IMR-90 (cell line): ENCODE results near the gene HMX1. TPM values are rescaled to one million over a fixed set of nuclear protein-coding genes. Genes with fewer than 3 reads are reported as not detected.

Experiments
- ATAC-seq: fragments of 200-7000 bp; cut with Tn5 transposase; 2 replicates; pipeline ENCODE4 v1.9.1; 2020; ENCODE audit warnings: low read depth, mild to moderate bottlenecking, moderate library complexity
- BruUV-seq: library from RNA; stranded (reverse); fragments of 400-500 nt; replicated peaks from 2 replicates; lab custom pipeline; 2021; lab: Mats Ljungman, UMichigan
- CTCF ChIA-PET: fragments of 300-600 bp; formaldehyde crosslinking; extraction: SDS; loops from one replicate; lab custom pipeline; 2021; ENCODE audit warnings: antibody characterized with exemption; lab: Yijun Ruan, JAX
- POLR2A ChIA-PET: fragments of 300-600 bp; sonication (Branson Sonifier 250); formaldehyde crosslinking; loops from one replicate; lab custom pipeline; 2022; ENCODE audit warnings: antibody characterized with exemption; ENCODE audit not compliant: unreplicated experiment; lab: Charles Lee
- DNase-seq: peaks from one replicate; pipeline ENCODE4 v3.0.0; 2013
- H2AFZ ChIP-seq: replicated peaks from 2 replicates; pipeline ENCODE3; 2013; ENCODE audit warnings: low read length, mild to moderate bottlenecking; ENCODE audit not compliant: poor library complexity
- H2AK5ac ChIP-seq: 2 replicates; pipeline ENCODE4 v1.6.1; 2013; ENCODE audit warnings: low read depth, low read length, inconsistent platforms
- H2AK9ac ChIP-seq: replicated peaks from 2 replicates; pipeline ENCODE3; 2013; ENCODE audit warnings: mild to moderate bottlenecking, low read depth, low read length, moderate library complexity; ENCODE audit not compliant: poor library complexity
- H2BK120ac ChIP-seq: 2 replicates; pipeline ENCODE4 v1.6.1; 2013; ENCODE audit warnings: low read depth, low read length, inconsistent platforms
- H2BK15ac ChIP-seq: 3 replicates; pipeline ENCODE4 v1.6.1; 2013; ENCODE audit warnings: low read depth, low read length, inconsistent platforms
- H2BK20ac ChIP-seq: 2 replicates; pipeline ENCODE4 v1.6.1; 2013; ENCODE audit warnings: low read depth, mild to moderate bottlenecking, inconsistent platforms, low read length, moderate library complexity
- H2BK5ac ChIP-seq: 2 replicates; pipeline ENCODE4 v1.6.1; 2013; ENCODE audit warnings: mild to moderate bottlenecking, low read depth, low read length, inconsistent platforms; ENCODE audit not compliant: poor library complexity, severe bottlenecking
- H3K14ac ChIP-seq: replicated peaks from 2 replicates; pipeline ENCODE4 v1.6.1; 2013; ENCODE audit warnings: low read depth, low read length, inconsistent platforms
- H3K18ac ChIP-seq: 2 replicates; pipeline ENCODE4 v1.6.1; 2013; ENCODE audit warnings: low read depth, low read length, control low read depth
- H3K23ac ChIP-seq: 2 replicates; pipeline ENCODE4 v1.6.1; 2013; ENCODE audit warnings: low read depth, low read length, inconsistent platforms
- H3K27ac ChIP-seq: 2 replicates; pipeline ENCODE4 v1.5.1; 2013; ENCODE audit warnings: mild to moderate bottlenecking, control low read depth, low read length; ENCODE audit not compliant: insufficient read depth
- H3K27me3 ChIP-seq: 2 replicates; pipeline ENCODE4 v1.6.1; 2013; ENCODE audit warnings: low read length; ENCODE audit not compliant: control insufficient read depth, insufficient read depth
- H3K36me3 ChIP-seq: 2 replicates; pipeline ENCODE4 v1.6.1; 2013; ENCODE audit warnings: low read length, mixed read lengths; ENCODE audit not compliant: control insufficient read depth, insufficient read depth
- H3K4ac ChIP-seq: 2 replicates; pipeline ENCODE4 v1.6.1; 2013; ENCODE audit warnings: low read depth, low read length, inconsistent platforms
- H3K4me1 ChIP-seq: 2 replicates; pipeline ENCODE4 v1.6.1; 2013; ENCODE audit warnings: low read length, mixed read lengths; ENCODE audit not compliant: control insufficient read depth, insufficient read depth
- H3K4me2 ChIP-seq: 2 replicates; pipeline ENCODE4 v1.6.1; 2013; ENCODE audit warnings: low read depth, mild to moderate bottlenecking, control low read depth, low read length, moderate library complexity
- H3K4me3 ChIP-seq: 2 replicates; pipeline ENCODE4 v1.5.1; 2013; ENCODE audit warnings: low read depth, mild to moderate bottlenecking, control low read depth, low read length, moderate library complexity; ENCODE audit not compliant: insufficient read depth
- H3K56ac ChIP-seq: 2 replicates; pipeline ENCODE4 v1.6.1; 2013; ENCODE audit warnings: low read length, inconsistent platforms; ENCODE audit not compliant: insufficient read depth; ENCODE audit errors: extremely low read depth
- H3K79me1 ChIP-seq, 2 experiments: 2 replicates each; pipeline ENCODE4 v1.6.1; 2013; ENCODE audit warnings: low read length in 2 of 2, inconsistent platforms in 1 of 2, low read depth in 1 of 2
- H3K9ac ChIP-seq: 2 replicates; pipeline ENCODE4 v1.6.1; 2013; ENCODE audit warnings: low read depth, low read length, control low read depth
- H3K9me1 ChIP-seq: 2 replicates; pipeline ENCODE4 v1.6.1; 2013; ENCODE audit warnings: low read length, inconsistent platforms; ENCODE audit not compliant: insufficient read depth
- H3K9me3 ChIP-seq: 2 replicates; pipeline ENCODE4 v1.6.1; 2013; ENCODE audit warnings: low read length; ENCODE audit not compliant: control insufficient read depth, insufficient read depth
- H4K20me1 ChIP-seq: 2 replicates; pipeline ENCODE4 v1.6.1; 2013; ENCODE audit warnings: low read length, inconsistent platforms; ENCODE audit not compliant: insufficient read depth
- H4K5ac ChIP-seq: 2 replicates; pipeline ENCODE4 v1.6.1; 2013; ENCODE audit warnings: mild to moderate bottlenecking, low read depth, low read length, control low read depth
- H4K8ac ChIP-seq, 2 experiments: 2 replicates each; pipeline ENCODE4 v1.6.1; 2013; ENCODE audit warnings: low read depth in 2 of 2, low read length in 2 of 2, control low read depth in 1 of 2, inconsistent platforms in 1 of 2
- H4K91ac ChIP-seq: 2 replicates; pipeline ENCODE4 v1.6.1; 2013; ENCODE audit warnings: low read depth, low read length, inconsistent platforms; ENCODE audit not compliant: insufficient read depth
- BHLHE40 ChIP-seq: fragments of 150-350 bp; IDR thresholded peaks from 2 replicates; pipeline ENCODE4 v1.6.1; 2016; ENCODE audit warnings: mild to moderate bottlenecking, low read depth, low read length
- CEBPB ChIP-seq: IDR thresholded peaks from 2 replicates; pipeline ENCODE4 v1.6.1; 2012; ENCODE audit warnings: low read depth, low read length, improper control_type of control experiment
- CHD1 ChIP-seq: IDR thresholded peaks from 2 replicates; pipeline ENCODE4 v1.6.1; 2012; ENCODE audit warnings: low read depth, low read length, improper control_type of control experiment
- CTCF ChIP-seq: conservative IDR thresholded peaks from 2 replicates; pipeline ENCODE4 v1.5.1; 2012; ENCODE audit warnings: mild to moderate bottlenecking, low read depth, low read length, improper control_type of control experiment
- ELK1 ChIP-seq: fragments of 150-350 bp; IDR thresholded peaks from 2 replicates; pipeline ENCODE4 v1.6.1; 2016; ENCODE audit warnings: low read depth, mild to moderate bottlenecking, low read length, moderate library complexity, borderline replicate concordance
- FOS ChIP-seq: fragments of 150-350 bp; IDR thresholded peaks from 2 replicates; pipeline ENCODE4 v1.6.1; 2016; ENCODE audit warnings: low read depth, low read length
- MAFK ChIP-seq: IDR thresholded peaks from 2 replicates; pipeline ENCODE4 v1.6.1; 2012; ENCODE audit warnings: low read depth, low read length, improper control_type of control experiment
- MAZ ChIP-seq: IDR thresholded peaks from 2 replicates; pipeline ENCODE4 v1.6.1; 2012; ENCODE audit warnings: low read depth, mild to moderate bottlenecking, low read length, improper control_type of control experiment, moderate library complexity, borderline replicate concordance
- MXI1 ChIP-seq: IDR thresholded peaks from 2 replicates; pipeline ENCODE4 v1.6.1; 2012; ENCODE audit warnings: low read depth, mild to moderate bottlenecking, low read length, moderate library complexity, borderline replicate concordance
- NFE2L2 ChIP-seq: fragments of 150-350 bp; IDR thresholded peaks from 2 replicates; pipeline ENCODE4 v1.6.1; 2016; ENCODE audit warnings: low read depth, mild to moderate bottlenecking, low read length
- POLR2A ChIP-seq: IDR thresholded peaks from 2 replicates; pipeline ENCODE4 v1.6.1; 2012; ENCODE audit warnings: mild to moderate bottlenecking, low read depth, low read length
- RAD21 ChIP-seq: IDR thresholded peaks from 2 replicates; pipeline ENCODE4 v1.6.1; 2012; ENCODE audit warnings: low read length, improper control_type of control experiment
- RCOR1 ChIP-seq: IDR thresholded peaks from 2 replicates; pipeline ENCODE4 v1.6.1; 2012; ENCODE audit warnings: mild to moderate bottlenecking, low read length, improper control_type of control experiment; ENCODE audit not compliant: insufficient replicate concordance
- RFX5 ChIP-seq: IDR thresholded peaks from 2 replicates; pipeline ENCODE4 v1.8.0; 2012; ENCODE audit warnings: low read depth, mild to moderate bottlenecking, low read length, moderate library complexity
- SMC3 ChIP-seq: fragments of 150-350 bp; IDR thresholded peaks from 2 replicates; pipeline ENCODE4 v1.6.1; 2016; ENCODE audit warnings: low read depth, mild to moderate bottlenecking, antibody characterized with exemption, low read length, moderate library complexity
- USF2 ChIP-seq: fragments of 150-350 bp; IDR thresholded peaks from 2 replicates; pipeline ENCODE4 v1.6.1; 2017; ENCODE audit warnings: mild to moderate bottlenecking, antibody characterized with exemption, low read length, low read depth
- WGBS, 2 experiments: methylation state at CpG; one replicate each; pipeline versions ENCODE4 v1.1.5 to v1.1.7; 2013; ENCODE audit warnings: missing lambda C conversion rate in 2 of 2; ENCODE audit not compliant: insufficient read length in 1 of 2; ENCODE audit errors: extremely low coverage in 2 of 2; 5-methylcytosine and 5-hydroxymethylcytosine counted together
- dilution Hi-C: fragments of 300-500 bp; cut with HindIII; formaldehyde crosslinking; loops from one replicate; pipeline ENCODE4 v1.14.3; 2018; ENCODE audit warnings: low sequenced_read_pairs; ENCODE audit not compliant: unreplicated experiment
- in situ Hi-C: fragments of 300-500 bp; cut with MboI; formaldehyde crosslinking; loops from 3 replicates; pipeline ENCODE4 v1.14.3; 2019; ENCODE audit warnings: low sequenced_read_pairs, inconsistent platforms, mixed read lengths
- intact Hi-C: fragments of 100-400 bp; cut with micrococcal nuclease; formaldehyde crosslinking; loops from 2 replicates; pipeline ENCODE4 v1.10.0; 2022
- polyA plus RNA-seq, 3 experiments: library from polyadenylated mRNA; depleted of rRNA; stranded (reverse); fragments of >200 nt; gene quantifications; 2 replicates each; pipeline ENCODE4 v1.2.3, GENCODE V29; 2012; ENCODE audit warnings: low replicate concordance in 1 of 3
- total RNA-seq: library from RNA; depleted of rRNA; stranded (reverse); fragments of >200 nt; gene quantifications from 2 replicates; pipeline ENCODE4 v1.2.3, GENCODE V29; 2012

HMX1 gene
- total and polyA plus RNA-seq, 2 of the 4 experiments (the other 2 are of a cell fraction) = not detected

GRCh38 chr4:8865681-8866310 lies 5.8 kb downstream of the HMX1 start:
- H3K4me3 ChIP-seq = no peak overlapping the region
- H3K14ac ChIP-seq = no peak overlapping the region
- H2BK20ac ChIP-seq = no peak overlapping the region
- H2AFZ ChIP-seq = no peak overlapping the region
- intact Hi-C loops (no loop called here), dilution Hi-C loops (no loop called here), in situ Hi-C loops (no loop called here)
- H3K4me2 ChIP-seq = no peak overlapping the region
- TF ChIP-seq NFE2L2 = no peak
- no peak for TF ChIP-seq ELK1
- TF ChIP-seq CTCF = no peak
- no peak for TF ChIP-seq FOS
- TF ChIP-seq CEBPB = no peak
- TF ChIP-seq MAZ = no peak
- TF ChIP-seq POLR2A = no peak
- TF ChIP-seq MAFK = no peak
- no peak for TF ChIP-seq USF2
- TF ChIP-seq CHD1 = no peak
- no peak for TF ChIP-seq BHLHE40
- no peak for TF ChIP-seq RCOR1
- no peak for TF ChIP-seq RFX5
- TF ChIP-seq MXI1 = no peak
- no peak for TF ChIP-seq SMC3
- TF ChIP-seq RAD21 = no peak
- DNase-seq (no peak), ATAC-seq (no peak)
- H3K27ac ChIP-seq = no peak overlapping the region
- ChIA-PET CTCF (no interaction called here), POLR2A (no interaction called here)
- H3K9ac ChIP-seq = no peak overlapping the region
- no peaks in the 10 kb centered on the region for H3K9me1 ChIP-seq
- no peak overlapping the region for H4K91ac ChIP-seq
- H2AK9ac ChIP-seq = no peak overlapping the region
- no peak overlapping the region for H2BK15ac ChIP-seq
- no peak overlapping the region for H3K56ac ChIP-seq
- H3K36me3 ChIP-seq = no peaks in the 10 kb centered on the region
- no peaks in the 10 kb centered on the region for H3K4me1 ChIP-seq
- no peak overlapping the region for H2BK5ac ChIP-seq
- no peak overlapping the region for H3K4ac ChIP-seq
- H4K8ac ChIP-seq = no peak overlapping the region
- H3K9me3 ChIP-seq = no peaks in the 10 kb centered on the region
- no peak overlapping the region for H2AK5ac ChIP-seq
- no peak overlapping the region for H2BK120ac ChIP-seq
- no peaks in the 10 kb centered on the region for H4K20me1 ChIP-seq
- peaks cover 86% of the 10 kb centered on the region for H3K27me3 ChIP-seq
- no peak overlapping the region for H3K23ac ChIP-seq
- H4K5ac ChIP-seq = no peak overlapping the region
- no peak overlapping the region for H3K18ac ChIP-seq
- 7% methylated on average over 3 of the region's 18 CpGs; no CpG with 5 or more reads in 1 of the 2 experiments for WGBS, 2 experiments
- no peaks in the 10 kb centered on the region for H3K79me1 ChIP-seq
- BruUV-seq = no TSS peak
